ENCODE data around the gene MTPN. TPM values are rescaled to one million over a fixed set of nuclear protein-coding genes. Genes with fewer than 3 reads are reported as not detected.

MTPN gene
- polyA plus RNA-seq, 3 donors = 73.6 to 156 (median 142) TPM

GRCh38 chr7:135879233-135879632, 97.9 kb downstream of the MTPN start:
- H3K4me1 ChIP-seq (ENCODE audit: control insufficient read depth in 1 of 2, insufficient read depth in 2 of 2, low read length in 2 of 2) = no peaks in the 10 kb centered on the region
- no peaks in the 10 kb centered on the region for H3K36me3 Mint-ChIP-seq
- no peak overlapping the region for H3K4me2 ChIP-seq (replicated peaks; ENCODE audit: extremely low read depth, low read length, poor library complexity, severe bottlenecking)
- no peaks in the 10 kb centered on the region for H3K27me3 ChIP-seq (ENCODE audit: control insufficient read depth in 2 of 2, insufficient read depth in 2 of 2, low read length in 2 of 2)
- H3K4me1 Mint-ChIP-seq = no peaks in the 10 kb centered on the region
- H3K9me3 ChIP-seq (replicated peaks in 1 of 2; ENCODE audit: control insufficient read depth in 1 of 2, insufficient read depth in 1 of 2, low read length in 2 of 2) = no peaks in the 10 kb centered on the region
- TF ChIP-seq CTCF (IDR thresholded peaks at IDR 0.05) = no peak
- no peak overlapping the region for H3K4me3 Mint-ChIP-seq
- no peaks in the 10 kb centered on the region for H3K36me3 ChIP-seq (replicated peaks in 1 of 2; ENCODE audit: control insufficient read depth in 1 of 2, insufficient read depth in 2 of 2, low read length in 2 of 2)
- H3K9ac ChIP-seq (ENCODE audit: insufficient read depth, low read length, poor library complexity, severe bottlenecking) = no peak overlapping the region
- peaks cover 0 to 2% (median 1%) of the 10 kb centered on the region in 3 donors for H3K27me3 Mint-ChIP-seq (ENCODE audit: low read depth in 3 of 3)
- H3K27ac Mint-ChIP-seq = no peak overlapping the region
- H3K27ac ChIP-seq (ENCODE audit: low read depth in 1 of 2, low read length in 2 of 2) = no peak overlapping the region
- H2AFZ ChIP-seq (ENCODE audit: insufficient read depth, low read depth, low read length, poor library complexity, severe bottlenecking) = no peak overlapping the region
- H3K79me2 ChIP-seq (ENCODE audit: insufficient read depth, low read length) = no peaks in the 10 kb centered on the region
- intact Hi-C loops (cut with micrococcal nuclease) = no loop called here
- peaks cover 0 to 5% (median 0%) of the 10 kb centered on the region in 7 donors for H3K9me3 Mint-ChIP-seq
- no peaks in the 10 kb centered on the region for H4K20me1 ChIP-seq (ENCODE audit: insufficient read depth, low read length)
- DNase-seq = no peak
- no peak overlapping the region for H3K4me3 ChIP-seq (replicated peaks in 1 of 3; ENCODE audit: low read depth in 2 of 3, low read length in 3 of 3)

- Histone ChIP-seq H3K27me3 (ENCODE audit: control insufficient read depth in 2 of 2, insufficient read depth in 2 of 2, low read length in 2 of 2) (no peaks in the 10 kb centered on the region), H4K20me1 (ENCODE audit: insufficient read depth, low read length) (no peaks in the 10 kb centered on the region), H3K9ac (ENCODE audit: insufficient read depth, low read length, poor library complexity, severe bottlenecking) (no peak overlapping the region), H3K4me2 (replicated peaks; ENCODE audit: extremely low read depth, low read length, poor library complexity, severe bottlenecking) (no peak overlapping the region), H3K9me3 (replicated peaks in 1 of 2; ENCODE audit: control insufficient read depth in 1 of 2, insufficient read depth in 1 of 2, low read length in 2 of 2) (no peaks in the 10 kb centered on the region), H3K79me2 (ENCODE audit: insufficient read depth, low read length) (no peaks in the 10 kb centered on the region), H3K4me3 (replicated peaks in 1 of 3; ENCODE audit: low read depth in 2 of 3, low read length in 3 of 3) (no peak overlapping the region), H3K27ac (ENCODE audit: low read depth in 1 of 2, low read length in 2 of 2) (no peak overlapping the region), H2AFZ (ENCODE audit: insufficient read depth, low read depth, low read length, poor library complexity, severe bottlenecking) (no peak overlapping the region), H3K4me1 (ENCODE audit: control insufficient read depth in 1 of 2, insufficient read depth in 2 of 2, low read length in 2 of 2) (no peaks in the 10 kb centered on the region), H3K36me3 (replicated peaks in 1 of 2; ENCODE audit: control insufficient read depth in 1 of 2, insufficient read depth in 2 of 2, low read length in 2 of 2) (no peaks in the 10 kb centered on the region)
- Mint-ChIP-seq H3K4me3 (no peak overlapping the region), H3K36me3 (no peaks in the 10 kb centered on the region), H3K4me1 (no peaks in the 10 kb centered on the region), H3K9me3 (peaks cover 0 to 7% (median 0%) of the 10 kb centered on the region in 7 donors), H3K27ac (no peak overlapping the region), H3K27me3 (ENCODE audit: low read depth in 3 of 3) (peaks cover 0 to 2% (median 1%) of the 10 kb centered on the region in 3 donors)
- no peak for DNase-seq
- TF ChIP-seq CTCF (IDR thresholded peaks at IDR 0.05) = no peak
- intact Hi-C loops (cut with micrococcal nuclease) = no loop called here
- WGBS (ENCODE audit: insufficient coverage) = 20% methylated on average over 1 of the region's 3 CpGs
Observed at GRCh38 chr7:135878284-135878683, 98.9 kb downstream of the MTPN start.

Measured in CD14-positive monocyte (primary cell).